WTC11 (cell line): ENCODE measurements around the gene KCNMA1. TPM values are rescaled to one million over a fixed set of nuclear protein-coding genes. Genes with fewer than 3 reads are reported as not detected.

ENCODE experiments used
- ATAC-seq: fragments of 200-7000 bp; cut with Tn5 transposase; 2 replicates; pipeline ENCODE4 v1.10.0; 2021; ENCODE audit warnings: mild to moderate bottlenecking, moderate library complexity
- CTCF ChIA-PET: fragments of 300-600 bp; sonication (Branson Sonifier 250); formaldehyde crosslinking; loops from one replicate; lab custom pipeline; 2021; ENCODE audit warnings: antibody characterized with exemption; lab: Charles Lee
- POLR2A ChIA-PET: fragments of 350-600 bp; sonication (Branson Sonifier 250); formaldehyde crosslinking; loops from one replicate; lab custom pipeline; 2021; ENCODE audit warnings: antibody characterized with exemption; lab: Charles Lee
- DNase-seq: peaks from one replicate; pipeline ENCODE4 v3.0.0; 2021; ENCODE audit warnings: low spot score
- H3K27ac Mint-ChIP-seq: 2 replicates; pipeline ENCODE4 v1.8.0; 2021; ENCODE audit warnings: mixed read lengths
- H3K27me3 Mint-ChIP-seq: 2 replicates; pipeline ENCODE4 v1.8.0; 2021; ENCODE audit warnings: low read depth, mild to moderate bottlenecking, moderate library complexity, mixed read lengths
- H3K36me3 Mint-ChIP-seq: 2 replicates; pipeline ENCODE4 v1.8.0; 2021; ENCODE audit warnings: mixed read lengths
- H3K4me1 Mint-ChIP-seq: 2 replicates; pipeline ENCODE4 v1.8.0; 2022; ENCODE audit warnings: mixed read lengths
- H3K4me3 Mint-ChIP-seq: 2 replicates; pipeline ENCODE4 v1.8.0; 2021; ENCODE audit warnings: mild to moderate bottlenecking, moderate library complexity, mixed read lengths
- H3K9me3 Mint-ChIP-seq: 2 replicates; pipeline ENCODE4 v1.8.0; 2021; ENCODE audit warnings: mixed read lengths
- AR ChIP-seq: fragments of 250-450 bp; sonication (Bioruptor Pico); IDR thresholded peaks from 2 replicates; pipeline ENCODE4 v1.9.0; 2021; ENCODE audit warnings: mild to moderate bottlenecking
- CREB1 ChIP-seq: sonication (generic); formaldehyde crosslinking; IDR thresholded peaks from 2 replicates; pipeline ENCODE4 v1.8.0; 2023; ENCODE audit warnings: mild to moderate bottlenecking, missing genetic modification reagents
- ETV6 ChIP-seq: sonication (generic); formaldehyde crosslinking; IDR thresholded peaks from 2 replicates; pipeline ENCODE4 v1.8.1; 2022; ENCODE audit warnings: mild to moderate bottlenecking, missing genetic modification reagents
- FOXP4 ChIP-seq: sonication (generic); formaldehyde crosslinking; IDR thresholded peaks from 2 replicates; pipeline ENCODE4 v1.8.0; 2022; ENCODE audit warnings: mild to moderate bottlenecking, missing genetic modification reagents
- GRHL2 ChIP-seq: fragments of 250-450 bp; sonication (Bioruptor Pico); IDR thresholded peaks from 2 replicates; pipeline ENCODE4 v1.8.0; 2022; ENCODE audit warnings: mild to moderate bottlenecking, moderate library complexity; ENCODE audit not compliant: insufficient replicate concordance, severe bottlenecking
- KAT7 ChIP-seq: sonication (generic); formaldehyde crosslinking; IDR thresholded peaks from 2 replicates; pipeline ENCODE4 v1.8.1; 2023; ENCODE audit warnings: missing genetic modification reagents, mild to moderate bottlenecking, borderline replicate concordance
- NR1H2 ChIP-seq: sonication (generic); formaldehyde crosslinking; IDR thresholded peaks from 2 replicates; pipeline ENCODE4 v1.9.0; 2021; ENCODE audit warnings: mild to moderate bottlenecking, moderate library complexity, missing genetic modification reagents
- RELA ChIP-seq: sonication (generic); formaldehyde crosslinking; IDR thresholded peaks from 2 replicates; pipeline ENCODE4 v1.8.1; 2022; ENCODE audit warnings: missing genetic modification reagents, mild to moderate bottlenecking, borderline replicate concordance
- RORB ChIP-seq: fragments of 250-450 bp; sonication (Bioruptor Pico); IDR thresholded peaks from 2 replicates; pipeline ENCODE4 v1.9.0; 2021; ENCODE audit warnings: mild to moderate bottlenecking
- STAT6 ChIP-seq: sonication (generic); formaldehyde crosslinking; conservative IDR thresholded peaks from 2 replicates; pipeline ENCODE4 v1.8.1; 2023; ENCODE audit warnings: mild to moderate bottlenecking, low read depth, missing genetic modification reagents, moderate library complexity
- TEAD1 ChIP-seq: sonication (generic); formaldehyde crosslinking; IDR thresholded peaks from 2 replicates; pipeline ENCODE4 v1.8.0; 2022; ENCODE audit warnings: mild to moderate bottlenecking, missing genetic modification reagents
- TEAD4 ChIP-seq: sonication (generic); formaldehyde crosslinking; IDR thresholded peaks from 2 replicates; pipeline ENCODE4 v1.8.0; 2022; ENCODE audit warnings: mild to moderate bottlenecking, missing genetic modification reagents
- TP53 ChIP-seq: sonication (generic); formaldehyde crosslinking; IDR thresholded peaks from 2 replicates; pipeline ENCODE4 v1.8.1; 2023; ENCODE audit warnings: mild to moderate bottlenecking, missing genetic modification reagents
- ZNF232 ChIP-seq: sonication (generic); formaldehyde crosslinking; IDR thresholded peaks from 2 replicates; pipeline ENCODE4 v1.8.0; 2022; ENCODE audit warnings: mild to moderate bottlenecking, missing genetic modification reagents
- ZNF281 ChIP-seq: sonication (generic); formaldehyde crosslinking; IDR thresholded peaks from 2 replicates; pipeline ENCODE4 v1.8.0; 2023; ENCODE audit warnings: mild to moderate bottlenecking, missing genetic modification reagents
- ZNF317 ChIP-seq: sonication (generic); formaldehyde crosslinking; IDR thresholded peaks from 2 replicates; pipeline ENCODE4 v1.8.1; 2023; ENCODE audit warnings: low read depth, mild to moderate bottlenecking, moderate library complexity, missing genetic modification reagents, borderline replicate concordance
- ZSCAN18 ChIP-seq: fragments of 250-450 bp; sonication (Bioruptor Pico); IDR thresholded peaks from 2 replicates; pipeline ENCODE4 v2.1.2; 2022; ENCODE audit warnings: mild to moderate bottlenecking, moderate library complexity
- total RNA-seq: library from RNA; stranded (reverse); gene quantifications from 3 replicates; pipeline ENCODE4 v1.2.3, GENCODE V29; 2021
- TF ChIP-seq, protein P1 (sequence below): sonication (generic); formaldehyde crosslinking; IDR thresholded peaks from 2 replicates; pipeline ENCODE4 v1.8.1; 2022; ENCODE audit warnings: low read depth, missing genetic modification reagents, borderline replicate concordance

The KCNMA1 gene
- total RNA-seq, 1 experiment from 2014 or later = 7.3 TPM

DNA sequence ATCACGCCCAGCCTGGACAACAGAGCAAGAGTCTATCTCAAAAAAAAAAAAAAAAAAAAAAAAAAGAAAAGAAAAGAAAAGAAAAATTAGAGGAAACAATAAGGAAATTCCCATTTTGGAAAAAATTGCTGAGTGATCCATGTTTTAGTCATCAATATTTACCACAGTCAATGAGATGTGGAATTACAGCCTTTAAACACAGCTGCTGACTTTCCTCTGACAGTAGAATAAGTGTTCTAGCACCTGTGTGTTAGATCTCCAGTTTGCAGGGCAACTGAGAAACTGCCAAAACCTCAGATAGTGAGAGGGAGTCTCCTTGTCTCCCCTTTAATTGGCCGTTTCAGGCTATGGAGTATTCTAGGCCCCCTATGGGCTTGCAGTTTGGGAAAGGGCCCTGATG is 520.1 kb downstream of the KCNMA1 start:
- Mint-ChIP-seq H3K9me3 (no peaks in the 10 kb centered on the region), H3K36me3 (no peaks in the 10 kb centered on the region), H3K4me3 (no peak overlapping the region), H3K4me1 (peaks cover 48% of the 10 kb centered on the region), H3K27ac (no peak overlapping the region), H3K27me3 (peaks cover 53% of the 10 kb centered on the region)
- ChIA-PET POLR2A (no interaction called here), CTCF (no interaction called here)
- TF ChIP-seq ZNF232 (CRISPR knock-in tag) = no peak
- TF ChIP-seq STAT6 (CRISPR knock-in tag) = no peak
- no peak for TF ChIP-seq TEAD1 (CRISPR knock-in tag)
- no peak for TF ChIP-seq ZNF281 (CRISPR knock-in tag)
- TF ChIP-seq GRHL2 = no peak
- no peak for TF ChIP-seq CREB1 (CRISPR knock-in tag)
- no peak for TF ChIP-seq TEAD4 (CRISPR knock-in tag)
- no peak for TF ChIP-seq RELA (CRISPR knock-in tag)
- no peak for TF ChIP-seq KAT7
- TF ChIP-seq ZNF317 (CRISPR knock-in tag) = no peak
- DNase-seq (no peak), ATAC-seq (no peak)

DNA sequence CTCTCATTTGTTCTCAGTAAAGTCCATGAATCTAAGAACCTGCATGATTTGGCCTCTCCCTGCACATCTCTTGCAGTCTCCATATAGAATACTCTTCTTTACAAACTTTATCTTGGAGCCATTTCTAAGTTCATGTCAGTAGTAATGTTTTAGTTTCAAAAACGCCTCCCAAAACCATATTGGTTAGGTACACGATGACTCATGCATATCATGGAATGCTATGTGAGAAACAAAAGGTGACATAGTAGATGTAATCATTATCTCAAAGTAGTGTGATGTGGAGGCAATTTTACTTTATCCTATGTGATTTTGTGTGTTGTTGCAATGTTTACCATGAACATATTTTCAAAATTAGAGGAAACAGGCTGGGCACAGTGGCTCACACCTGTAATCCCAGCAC is 520.7 kb downstream of the KCNMA1 start:
- ATAC-seq (no peak), DNase-seq (no peak)
- H3K4me3 Mint-ChIP-seq = no peak overlapping the region
- peaks cover 52% of the 10 kb centered on the region for H3K4me1 Mint-ChIP-seq
- ChIA-PET POLR2A (no interaction called here), CTCF (no interaction called here)
- no peak overlapping the region for H3K27ac Mint-ChIP-seq
- no peaks in the 10 kb centered on the region for H3K36me3 Mint-ChIP-seq
- no peaks in the 10 kb centered on the region for H3K9me3 Mint-ChIP-seq
- H3K27me3 Mint-ChIP-seq = peaks cover 55% of the 10 kb centered on the region
- TF ChIP-seq, protein P1, sequence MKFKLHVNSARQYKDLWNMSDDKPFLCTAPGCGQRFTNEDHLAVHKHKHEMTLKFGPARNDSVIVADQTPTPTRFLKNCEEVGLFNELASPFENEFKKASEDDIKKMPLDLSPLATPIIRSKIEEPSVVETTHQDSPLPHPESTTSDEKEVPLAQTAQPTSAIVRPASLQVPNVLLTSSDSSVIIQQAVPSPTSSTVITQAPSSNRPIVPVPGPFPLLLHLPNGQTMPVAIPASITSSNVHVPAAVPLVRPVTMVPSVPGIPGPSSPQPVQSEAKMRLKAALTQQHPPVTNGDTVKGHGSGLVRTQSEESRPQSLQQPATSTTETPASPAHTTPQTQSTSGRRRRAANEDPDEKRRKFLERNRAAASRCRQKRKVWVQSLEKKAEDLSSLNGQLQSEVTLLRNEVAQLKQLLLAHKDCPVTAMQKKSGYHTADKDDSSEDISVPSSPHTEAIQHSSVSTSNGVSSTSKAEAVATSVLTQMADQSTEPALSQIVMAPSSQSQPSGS (CRISPR knock-in tag) = no peak
- TF ChIP-seq TP53 (CRISPR knock-in tag) = no peak
- no peak for TF ChIP-seq AR (CRISPR knock-in tag)
- TF ChIP-seq ZSCAN18 (CRISPR knock-in tag) = no peak
- no peak for TF ChIP-seq STAT6 (CRISPR knock-in tag)
- TF ChIP-seq FOXP4 (CRISPR knock-in tag) = no peak
- no peak for TF ChIP-seq RORB
- no peak for TF ChIP-seq ETV6 (CRISPR knock-in tag)
- TF ChIP-seq NR1H2 (CRISPR knock-in tag) = no peak
